ENCODE results near the gene IFNG. TPM values are rescaled to one million over a fixed set of nuclear protein-coding genes. Genes with fewer than 3 reads are reported as not detected.

Gene IFNG
- total and polyA plus RNA-seq, 10 of the 15 experiments (the other 5 are each of a cell fraction or from before 2014, with no cell fraction given), result 0.10 to 1.4 (median 0.25) TPM; not detected in 2

DNA sequence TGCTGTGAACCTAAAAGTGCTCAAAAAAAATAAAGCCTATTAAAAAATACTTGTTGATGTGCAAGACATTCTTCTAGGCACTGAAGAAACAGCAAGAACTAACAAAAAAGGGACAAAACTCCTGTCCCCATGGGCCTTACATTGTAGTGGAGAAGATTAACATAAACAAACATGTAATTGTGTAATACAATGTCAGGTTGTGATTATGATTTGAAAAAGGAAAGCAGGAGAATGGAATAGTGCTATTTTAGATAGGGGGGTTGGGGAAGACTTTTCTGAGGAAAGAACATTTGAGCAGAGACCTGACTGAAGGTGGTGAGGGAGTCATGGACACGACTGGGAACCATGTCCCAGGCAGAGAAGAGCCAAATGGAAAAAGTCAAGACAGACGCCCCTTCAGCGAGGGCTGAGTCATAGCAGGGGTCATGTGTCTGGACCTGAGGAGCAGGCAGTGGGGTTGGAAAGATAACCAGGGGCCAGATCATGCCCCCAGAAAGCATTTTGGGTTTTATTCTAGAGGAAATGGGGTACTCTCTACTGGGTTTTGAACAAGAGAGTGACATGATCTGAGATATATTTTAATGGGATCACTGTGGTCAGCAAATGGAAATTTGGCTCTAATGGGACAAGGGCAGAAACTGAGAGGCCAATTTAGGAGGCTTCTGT lies 19.4 kb upstream of the IFNG start:
- POLR2A ChIA-PET, result no interaction called here
- no peaks in the 10 kb centered on the region for H4K20me1 ChIP-seq (ENCODE audit: control insufficient read depth, insufficient read depth)
- in situ Hi-C loops (cut with MboI), result no loop called here
- no peak for FAIRE-seq
- RAD21 ChIA-PET (ENCODE audit: unreplicated experiment), result no interaction called here
- H3K4me3 ChIP-seq, result no peak overlapping the region
- BruUV-seq (replicated peaks), result no TSS peak
- 53% methylated on average over 3 of the region's 3 CpGs for WGBS (ENCODE audit: insufficient coverage, insufficient replicate concordance, low lambda C conversion rate, missing lambda C conversion rate)
- H3K79me2 ChIP-seq (ENCODE audit: control insufficient read depth, insufficient read depth, low read length), result no peaks in the 10 kb centered on the region
- H3K36me3 ChIP-seq (ENCODE audit: control insufficient read depth in 2 of 2, insufficient read depth in 2 of 2, low read length in 1 of 2), result no peaks in the 10 kb centered on the region
- SMC1A ChIA-PET (ENCODE audit: uncharacterized antibody, unreplicated experiment), result interaction anchor here (1.2 to 1.4 kb wide), 2 partner anchors 16 to 21 kb away, joined by 3 to 5 read pairs; no protein-coding TSS in a partner anchor
- H3K27ac ChIP-seq (ENCODE audit: control insufficient read depth, insufficient read depth), result no peak overlapping the region
- H3K9ac ChIP-seq (ENCODE audit: control insufficient read depth, insufficient read depth, low read length), result no peak overlapping the region
- intact Hi-C loops (cut with micrococcal nuclease; ENCODE audit: unreplicated experiment), result no loop called here
- no peak overlapping the region for H2AFZ ChIP-seq (ENCODE audit: control insufficient read depth, low read depth, low read length)
- H3K4me1 ChIP-seq (ENCODE audit: control insufficient read depth, insufficient read depth, low read length), result 0 out of 2 replicates have a peak, but pooled peaks cover 2% of the 10 kb centered on the region
- no peaks in the 10 kb centered on the region for H3K9me3 ChIP-seq (replicated peaks; ENCODE audit: control insufficient read depth, insufficient read depth, low read length)
- H3K4me2 ChIP-seq (ENCODE audit: control insufficient read depth, insufficient read depth), result no peak overlapping the region
- TF ChIP-seq, protein P1, sequence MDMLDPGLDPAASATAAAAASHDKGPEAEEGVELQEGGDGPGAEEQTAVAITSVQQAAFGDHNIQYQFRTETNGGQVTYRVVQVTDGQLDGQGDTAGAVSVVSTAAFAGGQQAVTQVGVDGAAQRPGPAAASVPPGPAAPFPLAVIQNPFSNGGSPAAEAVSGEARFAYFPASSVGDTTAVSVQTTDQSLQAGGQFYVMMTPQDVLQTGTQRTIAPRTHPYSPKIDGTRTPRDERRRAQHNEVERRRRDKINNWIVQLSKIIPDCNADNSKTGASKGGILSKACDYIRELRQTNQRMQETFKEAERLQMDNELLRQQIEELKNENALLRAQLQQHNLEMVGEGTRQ (IDR thresholded peaks at IDR 0.05; ENCODE audit: borderline replicate concordance, low read depth, low read length), result no peak
- no peak for TF ChIP-seq ZNF24 (IDR thresholded peaks at IDR 0.05)
- no peak for TF ChIP-seq MXI1 (IDR thresholded peaks at IDR 0.05; ENCODE audit: low read depth, low read length)
- TF ChIP-seq ZSCAN29 (IDR thresholded peaks at IDR 0.05), result no peak
- TF ChIP-seq ZBED1 (IDR thresholded peaks at IDR 0.05; ENCODE audit: borderline replicate concordance), result no peak
- ATAC-seq, result no peak
- DNase-seq (ENCODE audit: low read depth, low spot score), result no peak
- CTCF ChIA-PET, result no interaction called here
- no peaks in the 10 kb centered on the region; a peak in 1 of 4 replicates for H3K27me3 ChIP-seq (replicated peaks in 1 of 2; ENCODE audit: control insufficient read depth in 2 of 2, insufficient read depth in 2 of 2, low read length in 1 of 2)

DNA sequence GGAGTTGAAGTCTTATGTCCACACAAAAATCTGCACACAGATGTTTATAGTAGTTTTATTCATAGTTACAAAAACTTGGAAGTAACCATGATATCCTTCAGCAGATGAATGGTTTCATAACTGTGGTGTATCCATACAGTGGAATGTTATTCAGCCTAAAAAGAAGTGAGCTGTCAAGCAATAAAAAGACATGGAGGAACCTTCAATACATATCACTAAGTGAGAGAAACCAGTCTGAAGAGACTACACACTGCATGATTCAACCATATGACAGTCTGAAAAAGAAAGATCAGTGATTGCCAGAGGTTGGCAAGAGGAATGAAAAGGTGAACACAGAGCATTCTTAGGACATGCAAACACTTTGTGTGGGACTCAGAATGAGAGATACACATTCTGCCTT lies 18.6 kb upstream of the IFNG start:
- RAD21 ChIA-PET (ENCODE audit: unreplicated experiment), result interaction anchor here (0.7 kb wide), 1 partner anchor 151 kb away, joined by 3 read pairs; no protein-coding TSS in a partner anchor
- H3K4me3 ChIP-seq, result no peak overlapping the region
- no peak for ATAC-seq
- CTCF ChIA-PET, result interaction anchor here (2.7 kb wide), 1 partner anchor 20 kb away, joined by 10 read pairs; no protein-coding TSS in a partner anchor
- intact Hi-C loops (cut with micrococcal nuclease; ENCODE audit: unreplicated experiment), result no loop called here
- H4K20me1 ChIP-seq (ENCODE audit: control insufficient read depth, insufficient read depth), result no peaks in the 10 kb centered on the region
- H3K4me2 ChIP-seq (ENCODE audit: control insufficient read depth, insufficient read depth), result no peak overlapping the region
- no peak overlapping the region for H3K27ac ChIP-seq (ENCODE audit: control insufficient read depth, insufficient read depth)
- no peaks in the 10 kb centered on the region for H3K36me3 ChIP-seq (ENCODE audit: control insufficient read depth in 2 of 2, insufficient read depth in 2 of 2, low read length in 1 of 2)
- BruUV-seq (replicated peaks), result no TSS peak
- SMC1A ChIA-PET (ENCODE audit: uncharacterized antibody, unreplicated experiment), result interaction anchor here (1.1 to 1.4 kb wide), 2 partner anchors 10 to 21 kb away, joined by 3 read pairs; no protein-coding TSS in a partner anchor
- no peaks in the 10 kb centered on the region for H3K9me3 ChIP-seq (replicated peaks; ENCODE audit: control insufficient read depth, insufficient read depth, low read length)
- in situ Hi-C loops (cut with MboI), result no loop called here
- no peak for FAIRE-seq
- no peaks in the 10 kb centered on the region; a peak in 1 of 4 replicates for H3K27me3 ChIP-seq (replicated peaks in 1 of 2; ENCODE audit: control insufficient read depth in 2 of 2, insufficient read depth in 2 of 2, low read length in 1 of 2)
- no peaks in the 10 kb centered on the region for H3K79me2 ChIP-seq (ENCODE audit: control insufficient read depth, insufficient read depth, low read length)
- H3K9ac ChIP-seq (ENCODE audit: control insufficient read depth, insufficient read depth, low read length), result no peak overlapping the region
- POLR2A ChIA-PET, result no interaction called here
- TF ChIP-seq STAT1 (conservative IDR thresholded peaks at IDR 0.05) (no peak), IKZF1 (conservative IDR thresholded peaks at IDR 0.05) (no peak), HDAC2 (IDR thresholded peaks at IDR 0.05) (no peak), FOS (IDR thresholded peaks at IDR 0.05; ENCODE audit: borderline replicate concordance, extremely low read depth, insufficient read length) (no peak), CEBPB (IDR thresholded peaks at IDR 0.05; ENCODE audit: borderline replicate concordance in 1 of 2, low read depth in 2 of 2, low read length in 2 of 2) (no peak), CHD2 (IDR thresholded peaks at IDR 0.05; ENCODE audit: borderline replicate concordance, low read depth, low read length) (no peak), SREBF1 (IDR thresholded peaks at IDR 0.05; ENCODE audit: low read length) (no peak), FOXM1 (IDR thresholded peaks at IDR 0.05; ENCODE audit: low read depth, low read length) (no peak), ZBED1 (IDR thresholded peaks at IDR 0.05; ENCODE audit: borderline replicate concordance) (no peak), ZSCAN29 (IDR thresholded peaks at IDR 0.05) (no peak), CREB1 (IDR thresholded peaks at IDR 0.05; ENCODE audit: low read depth) (no peak), EP300 (IDR thresholded peaks at IDR 0.05; ENCODE audit: borderline replicate concordance in 1 of 2, control insufficient read depth in 1 of 2, low read depth in 2 of 2, low read length in 2 of 2) (no peak)
- H2AFZ ChIP-seq (ENCODE audit: control insufficient read depth, low read depth, low read length), result no peak overlapping the region
- DNase-seq (ENCODE audit: low read depth, low spot score), result no peak
- H3K4me1 ChIP-seq (ENCODE audit: control insufficient read depth, insufficient read depth, low read length), result 0 out of 2 replicates have a peak, but pooled peaks cover 2% of the 10 kb centered on the region
